Right forelimb (tissue), 1 donor: ENCODE results near the gene COL4A2.

Source experiments
- DNase-seq: peaks from one replicate; pipeline ENCODE4 v3.0.0-alpha.2; 2018

The COL4A2 gene

DNA sequence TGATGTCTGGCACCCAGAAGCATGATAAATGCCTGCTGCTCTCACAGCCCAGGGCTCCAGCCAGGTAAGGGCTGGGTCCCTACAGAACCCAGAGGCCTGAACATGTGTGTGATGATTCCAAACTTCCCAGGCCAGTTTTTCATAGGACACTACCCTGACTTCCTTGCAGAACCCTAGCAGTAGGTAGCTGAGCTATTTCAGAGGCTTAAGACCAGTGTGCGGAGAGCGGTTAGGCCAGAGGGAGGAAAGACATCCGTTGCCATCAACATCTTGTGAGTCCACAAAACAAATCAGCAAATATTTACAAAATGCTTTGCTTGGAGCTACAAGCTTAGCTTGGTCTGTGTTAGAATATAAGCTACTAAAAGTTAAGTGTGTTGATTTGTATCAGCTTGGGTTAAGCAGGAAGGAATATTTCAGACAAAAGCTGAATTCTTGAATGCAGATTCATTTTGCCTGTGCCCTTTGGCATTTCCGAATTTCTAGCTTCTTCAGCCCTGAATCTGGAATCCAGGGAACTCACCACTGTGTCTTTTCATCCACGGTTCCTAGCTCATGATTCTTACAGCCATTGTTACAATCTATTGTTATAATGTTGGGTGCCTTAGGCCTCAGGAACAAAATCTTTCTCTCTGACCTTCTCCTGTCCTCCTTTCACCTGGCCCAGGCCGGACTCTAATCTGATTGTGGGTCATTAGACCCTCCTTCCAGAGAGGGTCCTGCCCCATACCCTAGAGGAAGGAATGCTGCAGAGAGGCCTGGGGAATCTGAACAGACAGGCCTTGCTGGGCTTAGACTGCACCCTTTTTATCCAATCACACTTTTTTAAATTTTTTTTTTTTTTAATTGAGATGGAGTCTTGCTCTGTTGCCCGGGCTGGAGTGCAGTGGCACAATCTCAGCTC lies 242.1 kb downstream of the COL4A2 start:
- DNase-seq: no peak

DNA sequence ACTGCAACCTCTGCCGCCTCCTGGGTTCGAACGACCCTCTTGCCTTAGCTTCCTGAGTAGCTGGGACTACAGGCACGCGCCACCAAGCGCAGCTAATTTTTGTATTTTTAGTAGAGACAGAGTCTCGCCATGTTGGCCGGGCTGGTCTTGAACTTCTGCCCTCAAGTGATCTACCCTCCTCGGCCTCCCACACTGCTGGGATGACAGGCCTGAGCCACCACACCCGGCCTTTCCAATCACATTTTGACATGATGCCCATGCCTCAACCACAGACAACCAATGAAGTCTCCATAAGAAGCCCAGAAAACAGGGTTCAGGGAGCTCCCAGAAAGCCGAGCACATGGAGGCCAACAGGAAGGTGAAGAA lies 242.7 kb downstream of the COL4A2 start:
- DNase-seq: no peak

DNA sequence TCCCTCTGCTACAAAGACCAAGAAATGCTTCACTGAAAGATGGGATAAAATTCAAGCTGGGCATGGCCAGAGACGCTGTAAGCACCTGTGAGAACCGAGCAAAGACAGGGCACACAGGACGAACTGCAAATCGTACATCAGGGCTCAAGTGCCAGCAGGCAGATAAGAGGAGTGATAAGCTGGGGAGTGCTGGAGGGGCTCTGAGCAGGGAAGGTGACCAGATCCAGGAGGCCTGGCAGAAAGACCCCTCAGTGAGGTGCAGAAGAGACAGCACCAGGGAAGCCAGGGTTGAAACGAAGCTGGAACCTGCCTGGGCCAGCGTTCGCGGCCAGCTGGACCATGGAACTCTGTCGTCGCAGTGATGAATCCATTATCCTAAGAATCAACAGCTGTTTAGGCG lies 244.2 kb downstream of the COL4A2 start:
- DNase-seq: no peak

DNA sequence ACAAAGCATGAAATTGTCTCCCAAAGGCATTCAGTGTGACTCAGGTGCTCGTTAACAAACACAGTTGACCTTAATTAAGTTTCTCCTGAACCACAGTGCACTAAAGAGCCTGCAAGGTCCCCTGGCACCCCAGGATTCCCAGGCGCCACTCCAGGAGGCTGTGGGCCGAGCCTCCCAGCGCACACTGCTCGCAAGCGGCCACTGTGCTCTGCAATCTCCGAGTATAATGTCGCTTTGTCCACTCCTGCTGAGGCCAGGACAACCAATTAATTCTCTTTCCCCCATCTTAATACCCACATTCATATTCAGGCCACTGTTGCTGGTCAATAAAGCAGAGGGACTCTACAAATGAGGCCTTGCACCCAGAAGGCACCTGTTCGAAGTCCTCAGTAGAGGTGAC lies 245.7 kb downstream of the COL4A2 start:
- no peak for DNase-seq

DNA sequence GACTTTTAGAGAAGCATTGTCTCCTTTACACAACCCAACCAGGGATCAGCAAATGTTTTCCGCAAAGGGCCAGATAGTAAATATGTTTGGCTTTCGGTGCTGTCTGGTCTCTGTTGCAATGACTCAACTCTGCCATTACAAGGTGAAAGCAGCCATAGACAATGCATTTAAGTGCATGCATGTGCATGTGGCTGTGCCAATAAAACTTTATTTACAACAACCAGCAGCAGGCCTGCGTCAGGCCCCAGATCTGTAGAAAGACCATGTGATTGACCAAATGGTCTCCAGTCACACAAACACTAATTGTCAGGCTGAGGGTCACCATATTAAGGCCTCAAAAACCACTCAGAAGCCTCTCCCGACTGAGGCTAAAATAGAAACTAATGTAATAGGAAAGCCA lies 246.3 kb downstream of the COL4A2 start:
- DNase-seq: no peak

DNA sequence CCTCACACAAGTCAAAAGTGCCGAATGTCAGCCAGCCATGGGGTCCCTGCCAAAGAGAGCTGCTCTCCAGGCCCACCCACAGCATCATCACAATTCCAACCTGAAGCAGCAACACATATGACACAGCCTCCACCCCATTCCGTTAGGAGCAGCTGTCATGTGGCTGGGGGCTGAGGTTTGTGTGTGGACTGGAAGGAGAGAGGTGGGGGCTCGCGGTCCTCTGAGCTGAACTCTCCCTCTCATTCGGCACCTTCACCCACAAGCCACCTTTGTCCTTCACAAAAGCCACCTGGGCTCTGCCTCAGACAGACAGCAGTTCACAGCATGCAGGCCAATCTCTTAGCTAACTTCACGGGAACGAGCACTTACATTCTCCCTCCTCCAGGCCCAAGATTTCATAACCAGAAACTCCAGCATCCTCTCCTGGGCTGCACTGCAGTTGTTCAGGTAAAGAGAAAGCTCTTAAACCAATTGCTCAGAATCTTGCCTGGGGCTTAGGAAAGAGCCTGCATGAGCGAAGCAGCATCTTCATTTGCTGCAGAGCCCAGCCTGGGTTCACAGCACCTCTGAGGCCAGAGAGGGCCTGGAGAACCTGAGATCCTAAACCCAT lies 247.2 kb downstream of the COL4A2 start:
- DNase-seq: no peak

DNA sequence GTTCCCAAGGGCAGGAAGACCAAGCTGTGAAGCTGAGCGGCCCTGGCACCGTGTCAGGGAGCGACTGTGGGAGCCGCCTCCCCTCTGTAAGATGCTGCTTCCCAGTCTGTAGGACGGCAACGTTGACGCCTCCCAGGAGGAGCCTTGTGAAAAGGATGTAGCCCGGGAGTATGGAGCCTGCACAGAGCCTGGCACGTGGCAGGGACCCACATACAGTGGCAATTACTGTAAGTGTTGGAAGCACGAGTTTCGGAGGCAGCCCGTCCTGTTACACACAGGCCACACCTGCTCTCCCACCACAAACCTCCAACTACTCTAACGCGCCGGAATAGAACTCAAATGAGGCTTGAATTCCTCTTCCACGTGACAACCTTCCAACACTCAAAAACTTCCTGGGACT lies 247.9 kb downstream of the COL4A2 start:
- DNase-seq: no peak

DNA sequence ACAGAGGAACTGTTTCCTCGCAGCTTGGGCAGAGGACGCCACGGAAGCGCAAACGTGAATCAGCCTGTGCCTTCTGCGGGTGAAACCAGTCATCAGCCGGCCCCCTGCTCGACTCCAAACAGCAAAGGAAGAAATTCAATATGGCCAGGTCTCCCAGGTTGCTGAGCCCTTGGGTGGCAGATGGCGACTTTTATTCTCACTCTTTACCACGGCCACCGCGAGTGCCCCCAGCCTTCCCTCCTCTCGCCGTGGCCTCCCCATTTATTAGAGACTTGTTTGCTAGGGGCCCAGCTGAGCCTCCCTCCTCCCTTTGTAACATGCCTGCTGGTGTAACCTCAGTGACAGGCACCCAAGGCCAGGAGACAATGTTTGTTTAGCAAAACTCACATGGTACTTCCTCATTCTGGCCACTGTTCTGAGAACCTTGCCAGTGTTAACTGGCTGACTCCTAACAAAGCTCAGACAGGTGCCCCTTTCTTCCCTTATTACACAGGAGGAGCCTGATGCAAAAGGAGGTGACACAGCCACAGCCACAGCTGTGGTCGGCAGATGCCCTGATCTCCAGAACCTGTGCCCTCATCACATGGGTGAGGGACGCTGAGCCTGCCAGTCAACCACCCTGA lies 248.6 kb downstream of the COL4A2 start:
- DNase-seq: no peak

DNA sequence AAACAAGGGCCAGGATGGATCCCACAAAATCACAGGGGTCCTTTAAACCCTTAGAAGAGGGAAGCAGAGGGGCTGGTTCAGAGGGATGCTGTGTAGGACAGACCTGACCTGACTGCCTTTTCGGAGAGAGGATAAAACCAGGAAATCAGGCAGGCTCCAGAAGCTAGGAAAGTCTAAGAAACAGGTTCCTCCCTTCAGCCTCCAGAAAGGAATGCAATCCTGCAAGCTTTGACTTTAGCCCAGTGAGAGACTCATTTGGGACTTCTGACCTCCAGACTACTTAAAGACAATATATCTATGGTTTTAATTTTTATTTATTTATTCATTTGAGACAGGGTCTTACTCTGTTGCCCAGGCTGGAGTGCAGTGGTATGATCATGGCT lies 249.1 kb downstream of the COL4A2 start:
- DNase-seq: no peak

DNA sequence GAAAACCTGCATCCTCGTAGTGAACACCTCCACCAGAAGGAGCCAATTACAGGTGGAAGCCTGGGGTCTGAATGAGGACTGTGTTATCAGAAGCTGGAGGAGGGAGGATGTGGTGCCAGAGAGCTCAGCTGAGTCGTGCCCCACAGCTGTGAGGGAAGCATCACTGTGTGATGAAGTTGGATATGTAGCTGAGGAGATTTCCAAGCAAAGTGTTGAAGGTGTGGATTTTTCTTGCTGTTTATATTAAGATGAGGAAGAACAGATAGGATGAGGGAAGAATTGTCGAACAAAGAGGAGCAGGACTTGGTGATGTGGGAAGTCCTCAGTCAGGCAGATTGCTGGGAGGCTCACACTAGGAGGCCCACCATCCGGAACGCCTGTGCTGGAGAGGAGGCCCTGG lies 250.0 kb downstream of the COL4A2 start:
- no peak for DNase-seq

DNA sequence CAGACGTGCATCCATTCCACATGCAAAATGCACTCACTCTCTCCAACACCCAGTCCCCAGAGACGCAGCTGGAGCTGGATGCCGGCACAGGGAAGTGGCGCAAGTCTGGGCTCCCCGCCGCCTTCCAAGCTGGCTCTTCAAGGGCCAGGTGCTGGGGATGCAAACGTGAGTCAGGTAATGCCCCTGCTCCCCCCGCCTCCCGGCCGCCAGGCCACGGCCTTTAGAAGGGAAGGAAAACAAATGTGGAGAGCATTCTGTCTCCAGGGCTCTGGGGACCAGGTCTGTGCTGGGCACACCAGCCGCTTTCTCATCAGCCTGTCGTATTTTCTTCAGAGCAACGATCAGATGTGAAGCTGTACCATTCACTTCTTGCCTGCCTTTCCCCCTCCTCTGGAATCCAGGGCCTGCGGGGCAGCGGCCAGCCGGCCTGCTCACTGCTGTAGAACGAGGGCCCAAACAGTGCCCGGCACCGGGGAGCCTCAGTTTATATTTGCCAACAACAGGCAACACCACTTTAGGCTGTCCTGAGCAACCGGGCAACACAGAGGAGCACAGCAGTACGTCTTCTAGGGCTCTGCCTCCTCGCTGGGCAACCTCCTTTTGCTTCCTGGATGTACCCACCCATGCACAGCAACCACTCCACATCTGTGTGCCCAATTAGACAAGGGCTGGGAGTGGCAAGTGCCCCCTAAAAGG lies 250.7 kb downstream of the COL4A2 start:
- DNase-seq: no peak

DNA sequence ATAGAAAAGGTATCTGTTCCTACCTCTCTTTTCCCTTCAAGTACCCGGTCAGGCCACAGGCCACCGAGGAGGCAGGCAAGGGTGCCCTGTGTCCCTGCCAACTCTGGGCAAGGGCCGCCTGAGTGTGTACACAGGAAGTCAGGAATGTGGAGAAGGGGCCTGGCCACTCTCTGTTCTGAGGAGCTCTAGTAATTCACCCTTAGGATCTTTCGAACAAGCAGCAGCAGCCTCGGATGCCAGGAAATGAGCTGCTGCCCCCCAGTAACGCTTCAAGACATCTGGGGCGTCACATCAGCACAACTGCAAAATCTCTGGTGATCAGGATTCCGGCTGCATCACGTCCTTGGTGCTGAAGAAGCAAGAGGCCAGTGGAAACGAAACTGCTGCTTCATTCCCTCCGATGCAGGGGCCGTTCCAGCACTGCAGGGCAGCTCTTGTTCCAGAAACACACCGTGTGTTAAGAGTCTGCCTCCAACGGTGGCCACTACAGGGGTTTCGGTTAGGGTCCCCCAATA lies 252.4 kb downstream of the COL4A2 start:
- no peak for DNase-seq

DNA sequence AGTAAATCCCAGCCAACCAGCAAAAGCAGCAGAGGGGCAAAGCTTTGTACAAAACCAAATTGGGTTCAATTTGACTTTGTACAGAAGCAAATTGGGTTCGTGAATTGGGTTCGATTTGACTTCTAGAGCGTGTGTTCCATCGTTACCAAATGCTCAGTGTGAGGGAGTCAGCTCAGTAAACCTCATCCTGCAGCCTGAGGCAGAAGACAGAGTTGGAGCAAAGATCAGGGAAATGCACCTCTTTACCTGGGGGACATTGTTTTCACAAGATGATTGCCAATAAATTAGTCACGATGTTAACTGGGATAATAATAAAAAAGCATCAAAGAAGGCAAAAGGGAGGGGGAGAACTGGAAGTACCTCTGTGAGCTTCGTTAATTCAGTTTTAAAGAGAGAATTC lies 252.9 kb downstream of the COL4A2 start:
- no peak for DNase-seq

DNA sequence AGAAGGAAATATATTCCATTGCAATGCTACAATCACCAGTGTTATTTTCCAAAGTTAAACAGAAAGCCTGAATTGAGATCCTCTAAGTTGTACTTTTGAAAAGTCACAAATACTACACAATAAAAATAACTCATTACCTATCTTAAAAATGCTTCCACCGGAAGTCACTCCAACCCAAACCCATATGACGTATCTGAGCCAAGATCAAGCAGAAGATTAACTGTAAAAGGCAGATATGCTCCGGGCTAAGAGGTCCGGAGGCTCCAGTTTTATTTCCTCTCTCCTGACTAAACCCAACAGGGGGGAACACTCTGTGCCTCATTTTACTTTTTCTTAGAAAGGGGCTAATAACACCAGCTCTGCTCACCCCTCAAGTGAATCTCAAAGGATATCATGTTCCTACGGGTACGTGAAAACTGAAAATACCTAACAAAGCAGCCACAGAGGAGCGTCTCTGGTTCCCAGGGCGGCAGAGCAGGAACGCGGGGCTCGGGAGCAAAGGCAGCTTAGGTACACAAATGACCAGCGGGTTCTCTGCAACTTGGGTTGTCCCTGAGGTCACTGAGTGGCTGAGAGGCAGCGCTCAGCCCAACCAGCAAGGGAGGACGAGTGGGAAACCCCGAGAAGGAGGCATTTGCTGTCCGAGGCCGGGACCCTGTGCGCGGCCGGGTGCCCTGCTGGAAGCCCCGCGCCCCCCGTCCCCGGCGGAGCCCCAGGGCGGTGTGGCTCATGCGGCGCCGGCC lies 253.7 kb downstream of the COL4A2 start:
- DNase-seq: peak; percentile 52

DNA sequence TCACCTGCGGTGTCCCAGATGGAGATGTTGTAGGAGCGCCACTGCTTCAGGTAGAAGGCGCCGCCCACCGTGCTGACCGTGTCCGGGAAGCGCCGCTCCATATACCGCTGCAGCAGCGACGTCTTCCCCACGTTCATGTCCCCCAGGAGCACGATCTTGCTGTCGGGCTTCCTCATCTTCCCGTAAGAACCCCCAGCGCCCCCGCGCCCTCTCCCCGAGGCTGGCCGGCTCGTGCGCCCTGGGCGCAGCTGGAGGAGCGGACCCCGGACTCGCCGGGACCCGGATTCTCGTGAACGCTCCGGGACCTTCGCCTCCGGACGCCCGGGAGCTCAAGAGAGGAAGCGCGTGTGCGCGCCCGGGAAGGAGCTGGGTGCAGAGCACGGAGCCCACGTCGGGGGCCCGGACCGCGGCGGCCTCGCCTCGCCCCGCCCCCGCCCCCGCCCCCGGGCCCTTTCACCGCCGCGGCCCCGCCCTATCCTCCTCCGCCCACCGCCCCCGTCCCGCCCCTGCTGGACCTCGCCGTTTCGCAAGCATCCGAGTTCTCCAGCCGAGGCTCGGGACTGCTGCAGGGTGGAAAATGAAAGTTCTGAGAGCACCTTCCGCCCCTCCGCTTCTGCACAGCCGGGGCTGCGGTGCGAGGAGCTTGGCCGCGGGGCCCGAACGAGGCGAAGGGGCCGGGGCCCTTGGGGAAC lies 254.4 kb downstream of the COL4A2 start, which contains the start of gene RAB20:
Gene RAB20, minus strand, starts transcription at position 379 of the 692 bp plus-strand sequence. Its CDS starts 203 bp downstream, at position 176.
- peak; percentile 90 for DNase-seq

DNA sequence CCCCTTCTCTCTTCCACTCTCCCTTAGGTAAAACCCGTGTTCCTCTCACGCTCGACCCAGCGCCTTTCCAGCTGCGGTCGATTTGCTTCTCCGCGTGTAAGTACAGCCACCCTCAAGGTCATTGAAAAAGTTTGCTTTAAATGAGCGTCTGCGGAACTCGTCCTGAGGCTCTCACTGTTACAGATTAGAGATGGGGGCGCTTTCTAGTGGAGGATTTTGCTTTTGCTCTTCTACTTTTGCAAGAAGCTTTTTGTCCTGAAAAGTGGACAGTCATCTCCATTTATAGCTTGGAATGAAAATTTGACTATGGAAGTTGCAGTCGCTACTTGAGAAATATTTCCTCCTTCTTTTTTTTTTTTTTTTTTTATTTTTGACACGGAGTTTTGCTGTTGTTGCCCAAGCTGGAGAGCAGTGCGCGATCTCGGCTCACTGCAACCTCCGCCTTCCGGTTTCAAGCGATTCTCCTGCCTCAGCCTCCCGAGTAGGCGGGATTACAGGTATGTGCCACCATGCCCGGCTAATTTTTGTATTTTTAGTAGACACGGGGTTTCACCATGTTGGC lies 255.0 kb downstream of the COL4A2 start:
- no peak for DNase-seq
